ENCODE results near the gene GFI1. TPM values are rescaled to one million over a fixed set of nuclear protein-coding genes. Genes with fewer than 3 reads are reported as not detected.

GFI1 gene
- total and polyA plus RNA-seq, 2 of the 13 experiments (the other 11 are each of a cell fraction or from before 2014, with no cell fraction given) = 10.3 to 10.5 TPM

DNA sequence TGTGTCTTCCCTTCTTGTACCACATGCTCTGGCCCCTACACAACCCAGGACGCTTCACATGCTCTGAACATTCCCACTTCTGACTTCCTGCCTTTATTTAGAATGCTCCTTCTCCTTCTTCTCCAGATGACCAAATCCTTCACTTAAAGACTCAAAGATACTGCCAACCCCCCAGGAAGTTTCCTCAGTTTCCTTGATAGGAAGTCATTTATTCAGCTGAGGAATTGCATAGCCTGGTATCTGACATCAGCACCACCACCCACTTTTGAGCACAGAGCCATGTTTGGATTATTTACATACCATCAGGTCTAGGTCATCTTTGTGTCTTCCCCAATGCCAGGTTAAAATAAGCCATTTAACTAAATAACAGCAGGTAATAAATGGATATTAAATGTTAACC lies 42.4 kb downstream of the GFI1 start:
- H3K4me1 ChIP-seq (ENCODE audit: insufficient read depth, low read length) = peaks cover 38% of the 10 kb centered on the region
- POLR2A ChIA-PET = no interaction called here
- WGBS (ENCODE audit: low lambda C conversion rate) = 90% methylated on average over 1 of the region's 1 CpG
- no peak overlapping the region for H3K4me2 ChIP-seq (ENCODE audit: low read depth, low read length)
- no TSS peak for BruUV-seq (replicated peaks)
- no peaks in the 10 kb centered on the region for H3K36me3 ChIP-seq (replicated peaks in 1 of 2; ENCODE audit: control insufficient read depth in 1 of 2, insufficient read depth in 2 of 2, low read length in 2 of 2)
- ATAC-seq = no peak
- no peaks in the 10 kb centered on the region for H3K9me3 ChIP-seq (ENCODE audit: low read length)
- H3K4me3 ChIP-seq (replicated peaks in 1 of 3; ENCODE audit: insufficient read depth in 1 of 3, low read depth in 2 of 3, low read length in 3 of 3) = no peak overlapping the region
- H3K27ac ChIP-seq (ENCODE audit: extremely low read length, insufficient read depth, low read length) = no peak overlapping the region
- peak; percentile 12 for DNase-seq (ENCODE audit: low spot score)
- H4K20me1 ChIP-seq (ENCODE audit: insufficient read depth, low read length) = no peaks in the 10 kb centered on the region
- no peak overlapping the region for H2AFZ ChIP-seq (ENCODE audit: low read length)
- TF ChIP-seq, protein P1, sequence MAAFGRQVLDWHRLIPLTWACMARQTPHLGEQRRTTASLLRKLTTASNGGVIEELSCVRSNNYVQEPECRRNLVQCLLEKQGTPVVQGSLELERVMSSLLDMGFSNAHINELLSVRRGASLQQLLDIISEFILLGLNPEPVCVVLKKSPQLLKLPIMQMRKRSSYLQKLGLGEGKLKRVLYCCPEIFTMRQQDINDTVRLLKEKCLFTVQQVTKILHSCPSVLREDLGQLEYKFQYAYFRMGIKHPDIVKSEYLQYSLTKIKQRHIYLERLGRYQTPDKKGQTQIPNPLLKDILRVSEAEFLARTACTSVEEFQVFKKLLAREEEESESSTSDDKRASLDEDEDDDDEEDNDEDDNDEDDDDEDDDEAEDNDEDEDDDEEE (CRISPR knock-in tag; IDR thresholded peaks at IDR 0.05) = no peak
- TF ChIP-seq ZNF883 (CRISPR knock-in tag; IDR thresholded peaks at IDR 0.05; ENCODE audit: not compliant biosample characterization) (no peak), ZNF230 (CRISPR knock-in tag; IDR thresholded peaks at IDR 0.05) (no peak), ZNF790 (CRISPR knock-in tag; IDR thresholded peaks at IDR 0.05; ENCODE audit: borderline replicate concordance) (no peak), FOXK2 (IDR thresholded peaks at IDR 0.05) (no peak), ETV6 (CRISPR knock-in tag; conservative IDR thresholded peaks at IDR 0.05) (no peak), ZNF253 (CRISPR knock-in tag; IDR thresholded peaks at IDR 0.05; ENCODE audit: borderline replicate concordance) (no peak), ZNF761 (CRISPR knock-in tag; conservative IDR thresholded peaks at IDR 0.05) (no peak), ELF1 (CRISPR knock-in tag; IDR thresholded peaks at IDR 0.05) (no peak)
- TF ChIP-seq, protein P2, sequence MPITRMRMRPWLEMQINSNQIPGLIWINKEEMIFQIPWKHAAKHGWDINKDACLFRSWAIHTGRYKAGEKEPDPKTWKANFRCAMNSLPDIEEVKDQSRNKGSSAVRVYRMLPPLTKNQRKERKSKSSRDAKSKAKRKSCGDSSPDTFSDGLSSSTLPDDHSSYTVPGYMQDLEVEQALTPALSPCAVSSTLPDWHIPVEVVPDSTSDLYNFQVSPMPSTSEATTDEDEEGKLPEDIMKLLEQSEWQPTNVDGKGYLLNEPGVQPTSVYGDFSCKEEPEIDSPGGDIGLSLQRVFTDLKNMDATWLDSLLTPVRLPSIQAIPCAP (CRISPR knock-in tag; IDR thresholded peaks at IDR 0.05; ENCODE audit: low read depth) = no peak
- TF ChIP-seq, protein P3, sequence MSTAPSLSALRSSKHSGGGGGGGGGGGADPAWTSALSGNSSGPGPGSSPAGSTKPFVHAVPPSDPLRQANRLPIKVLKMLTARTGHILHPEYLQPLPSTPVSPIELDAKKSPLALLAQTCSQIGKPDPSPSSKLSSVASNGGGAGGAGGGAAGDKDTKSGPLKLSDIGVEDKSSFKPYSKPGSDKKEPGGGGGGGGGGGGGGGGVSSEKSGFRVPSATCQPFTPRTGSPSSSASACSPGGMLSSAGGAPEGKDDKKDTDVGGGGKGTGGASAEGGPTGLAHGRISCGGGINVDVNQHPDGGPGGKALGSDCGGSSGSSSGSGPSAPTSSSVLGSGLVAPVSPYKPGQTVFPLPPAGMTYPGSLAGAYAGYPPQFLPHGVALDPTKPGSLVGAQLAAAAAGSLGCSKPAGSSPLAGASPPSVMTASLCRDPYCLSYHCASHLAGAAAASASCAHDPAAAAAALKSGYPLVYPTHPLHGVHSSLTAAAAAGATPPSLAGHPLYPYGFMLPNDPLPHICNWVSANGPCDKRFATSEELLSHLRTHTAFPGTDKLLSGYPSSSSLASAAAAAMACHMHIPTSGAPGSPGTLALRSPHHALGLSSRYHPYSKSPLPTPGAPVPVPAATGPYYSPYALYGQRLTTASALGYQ (CRISPR knock-in tag; IDR thresholded peaks at IDR 0.05) = no peak
- no peaks in the 10 kb centered on the region for H3K79me2 ChIP-seq (ENCODE audit: insufficient read depth, low read length)
- H3K9ac ChIP-seq (ENCODE audit: insufficient read depth, low read depth, low read length) = no peak overlapping the region
- FAIRE-seq = no peak
- CTCF ChIA-PET (ENCODE audit: low intra/inter-chr PET ratio, low total read pairs) = no interaction called here
- in situ Hi-C loops (cut with HindIII; ENCODE audit: extremely low pct_ligation_motif_present, low pct_unique_long_range_greater_than_20kb) = no loop called here
- peaks cover 0 to 4% of the 10 kb centered on the region in 2 experiments; a peak in 1 of 5 replicates for H3K27me3 ChIP-seq (ENCODE audit: control insufficient read depth in 1 of 2, insufficient read depth in 2 of 2, low read length in 2 of 2)
- intact Hi-C loops (cut with micrococcal nuclease; ENCODE audit: unreplicated experiment) = no loop called here

All from HepG2 (cell line).